Measurements from ENCODE around the gene LSMEM2. TPM values are rescaled to one million over a fixed set of nuclear protein-coding genes. Genes with fewer than 3 reads are reported as not detected.
A peak's percentile ranks its signal among the peaks of the same experiment; 100 is the strongest.

LSMEM2 gene
- total and polyA plus RNA-seq, 9 of the 15 experiments (the other 6 are each of a cell fraction or from before 2014, with no cell fraction given): not detected

DNA sequence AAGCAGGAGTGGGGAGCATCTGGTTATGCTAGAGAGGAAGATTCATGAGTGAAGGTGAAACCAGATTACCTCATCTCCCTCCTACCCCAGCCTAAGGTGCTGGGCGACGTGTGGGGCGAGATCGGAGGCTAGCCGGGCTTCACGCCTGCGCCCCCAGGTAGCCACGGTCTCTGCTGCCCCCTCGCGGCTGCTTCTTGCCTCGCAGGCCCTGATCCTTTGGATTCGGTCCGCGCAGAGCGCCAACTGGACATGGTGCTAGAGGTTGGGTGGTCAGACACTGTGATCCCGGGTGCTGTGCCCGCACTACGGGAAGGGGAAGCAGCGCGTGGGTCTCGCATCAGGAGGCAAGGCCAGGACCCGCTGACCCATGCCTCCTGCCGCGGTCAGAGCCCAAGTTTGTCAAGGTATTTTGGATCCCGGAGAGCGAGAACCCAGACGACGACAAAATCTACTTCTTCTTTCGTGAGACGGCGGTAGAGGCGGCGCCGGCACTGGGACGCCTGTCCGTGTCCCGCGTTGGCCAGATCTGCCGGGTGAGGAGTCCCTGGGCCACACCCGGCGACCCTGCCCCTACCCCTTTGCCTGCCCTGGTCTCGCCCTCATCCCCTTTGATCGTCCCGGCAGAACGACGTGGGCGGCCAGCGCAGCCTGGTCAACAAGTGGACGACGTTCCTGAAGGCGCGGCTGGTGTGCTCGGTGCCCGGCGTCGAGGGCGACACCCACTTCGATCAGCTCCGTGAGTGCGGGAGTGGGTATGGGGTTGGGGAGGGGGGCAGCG lies 5.8 kb upstream of the LSMEM2 start (continued):
- TF ChIP-seq, protein P1, sequence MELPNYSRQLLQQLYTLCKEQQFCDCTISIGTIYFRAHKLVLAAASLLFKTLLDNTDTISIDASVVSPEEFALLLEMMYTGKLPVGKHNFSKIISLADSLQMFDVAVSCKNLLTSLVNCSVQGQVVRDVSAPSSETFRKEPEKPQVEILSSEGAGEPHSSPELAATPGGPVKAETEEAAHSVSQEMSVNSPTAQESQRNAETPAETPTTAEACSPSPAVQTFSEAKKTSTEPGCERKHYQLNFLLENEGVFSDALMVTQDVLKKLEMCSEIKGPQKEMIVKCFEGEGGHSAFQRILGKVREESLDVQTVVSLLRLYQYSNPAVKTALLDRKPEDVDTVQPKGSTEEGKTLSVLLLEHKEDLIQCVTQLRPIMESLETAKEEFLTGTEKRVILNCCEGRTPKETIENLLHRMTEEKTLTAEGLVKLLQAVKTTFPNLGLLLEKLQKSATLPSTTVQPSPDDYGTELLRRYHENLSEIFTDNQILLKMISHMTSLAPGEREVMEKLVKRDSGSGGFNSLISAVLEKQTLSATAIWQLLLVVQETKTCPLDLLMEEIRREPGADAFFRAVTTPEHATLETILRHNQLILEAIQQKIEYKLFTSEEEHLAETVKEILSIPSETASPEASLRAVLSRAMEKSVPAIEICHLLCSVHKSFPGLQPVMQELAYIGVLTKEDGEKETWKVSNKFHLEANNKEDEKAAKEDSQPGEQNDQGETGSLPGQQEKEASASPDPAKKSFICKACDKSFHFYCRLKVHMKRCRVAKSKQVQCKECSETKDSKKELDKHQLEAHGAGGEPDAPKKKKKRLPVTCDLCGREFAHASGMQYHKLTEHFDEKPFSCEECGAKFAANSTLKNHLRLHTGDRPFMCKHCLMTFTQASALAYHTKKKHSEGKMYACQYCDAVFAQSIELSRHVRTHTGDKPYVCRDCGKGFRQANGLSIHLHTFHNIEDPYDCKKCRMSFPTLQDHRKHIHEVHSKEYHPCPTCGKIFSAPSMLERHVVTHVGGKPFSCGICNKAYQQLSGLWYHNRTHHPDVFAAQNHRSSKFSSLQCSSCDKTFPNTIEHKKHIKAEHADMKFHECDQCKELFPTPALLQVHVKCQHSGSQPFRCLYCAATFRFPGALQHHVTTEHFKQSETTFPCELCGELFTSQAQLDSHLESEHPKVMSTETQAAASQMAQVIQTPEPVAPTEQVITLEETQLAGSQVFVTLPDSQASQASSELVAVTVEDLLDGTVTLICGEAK (IDR thresholded peaks at IDR 0.05): peak; percentile 33; the same call in 1 of the 2 replicates
- TF ChIP-seq, protein P1 (CRISPR knock-in tag; IDR thresholded peaks at IDR 0.05): no peak
- TF ChIP-seq MIER1 (IDR thresholded peaks at IDR 0.05; ENCODE audit: low read depth) (no peak), ZNF212 (CRISPR knock-in tag; IDR thresholded peaks at IDR 0.05) (no peak), ZNF830 (CRISPR knock-in tag; IDR thresholded peaks at IDR 0.05) (no peak), ESRRA (IDR thresholded peaks at IDR 0.05; ENCODE audit: borderline replicate concordance, low read depth) (no peak; the same call in 1 of the 2 replicates), GABPA (tag; conservative IDR thresholded peaks at IDR 0.05; ENCODE audit: low read depth) (peak; percentile 58)
- TF ChIP-seq, protein P2, sequence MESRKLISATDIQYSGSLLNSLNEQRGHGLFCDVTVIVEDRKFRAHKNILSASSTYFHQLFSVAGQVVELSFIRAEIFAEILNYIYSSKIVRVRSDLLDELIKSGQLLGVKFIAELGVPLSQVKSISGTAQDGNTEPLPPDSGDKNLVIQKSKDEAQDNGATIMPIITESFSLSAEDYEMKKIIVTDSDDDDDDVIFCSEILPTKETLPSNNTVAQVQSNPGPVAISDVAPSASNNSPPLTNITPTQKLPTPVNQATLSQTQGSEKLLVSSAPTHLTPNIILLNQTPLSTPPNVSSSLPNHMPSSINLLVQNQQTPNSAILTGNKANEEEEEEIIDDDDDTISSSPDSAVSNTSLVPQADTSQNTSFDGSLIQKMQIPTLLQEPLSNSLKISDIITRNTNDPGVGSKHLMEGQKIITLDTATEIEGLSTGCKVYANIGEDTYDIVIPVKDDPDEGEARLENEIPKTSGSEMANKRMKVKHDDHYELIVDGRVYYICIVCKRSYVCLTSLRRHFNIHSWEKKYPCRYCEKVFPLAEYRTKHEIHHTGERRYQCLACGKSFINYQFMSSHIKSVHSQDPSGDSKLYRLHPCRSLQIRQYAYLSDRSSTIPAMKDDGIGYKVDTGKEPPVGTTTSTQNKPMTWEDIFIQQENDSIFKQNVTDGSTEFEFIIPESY (CRISPR knock-in tag; IDR thresholded peaks at IDR 0.05): 0 out of 2 replicates have a peak, but pooled peaks have one; percentile 36
- TF ChIP-seq, protein P3, sequence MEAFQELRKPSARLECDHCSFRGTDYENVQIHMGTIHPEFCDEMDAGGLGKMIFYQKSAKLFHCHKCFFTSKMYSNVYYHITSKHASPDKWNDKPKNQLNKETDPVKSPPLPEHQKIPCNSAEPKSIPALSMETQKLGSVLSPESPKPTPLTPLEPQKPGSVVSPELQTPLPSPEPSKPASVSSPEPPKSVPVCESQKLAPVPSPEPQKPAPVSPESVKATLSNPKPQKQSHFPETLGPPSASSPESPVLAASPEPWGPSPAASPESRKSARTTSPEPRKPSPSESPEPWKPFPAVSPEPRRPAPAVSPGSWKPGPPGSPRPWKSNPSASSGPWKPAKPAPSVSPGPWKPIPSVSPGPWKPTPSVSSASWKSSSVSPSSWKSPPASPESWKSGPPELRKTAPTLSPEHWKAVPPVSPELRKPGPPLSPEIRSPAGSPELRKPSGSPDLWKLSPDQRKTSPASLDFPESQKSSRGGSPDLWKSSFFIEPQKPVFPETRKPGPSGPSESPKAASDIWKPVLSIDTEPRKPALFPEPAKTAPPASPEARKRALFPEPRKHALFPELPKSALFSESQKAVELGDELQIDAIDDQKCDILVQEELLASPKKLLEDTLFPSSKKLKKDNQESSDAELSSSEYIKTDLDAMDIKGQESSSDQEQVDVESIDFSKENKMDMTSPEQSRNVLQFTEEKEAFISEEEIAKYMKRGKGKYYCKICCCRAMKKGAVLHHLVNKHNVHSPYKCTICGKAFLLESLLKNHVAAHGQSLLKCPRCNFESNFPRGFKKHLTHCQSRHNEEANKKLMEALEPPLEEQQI (IDR thresholded peaks at IDR 0.05): no peak
- TF ChIP-seq, protein P4, sequence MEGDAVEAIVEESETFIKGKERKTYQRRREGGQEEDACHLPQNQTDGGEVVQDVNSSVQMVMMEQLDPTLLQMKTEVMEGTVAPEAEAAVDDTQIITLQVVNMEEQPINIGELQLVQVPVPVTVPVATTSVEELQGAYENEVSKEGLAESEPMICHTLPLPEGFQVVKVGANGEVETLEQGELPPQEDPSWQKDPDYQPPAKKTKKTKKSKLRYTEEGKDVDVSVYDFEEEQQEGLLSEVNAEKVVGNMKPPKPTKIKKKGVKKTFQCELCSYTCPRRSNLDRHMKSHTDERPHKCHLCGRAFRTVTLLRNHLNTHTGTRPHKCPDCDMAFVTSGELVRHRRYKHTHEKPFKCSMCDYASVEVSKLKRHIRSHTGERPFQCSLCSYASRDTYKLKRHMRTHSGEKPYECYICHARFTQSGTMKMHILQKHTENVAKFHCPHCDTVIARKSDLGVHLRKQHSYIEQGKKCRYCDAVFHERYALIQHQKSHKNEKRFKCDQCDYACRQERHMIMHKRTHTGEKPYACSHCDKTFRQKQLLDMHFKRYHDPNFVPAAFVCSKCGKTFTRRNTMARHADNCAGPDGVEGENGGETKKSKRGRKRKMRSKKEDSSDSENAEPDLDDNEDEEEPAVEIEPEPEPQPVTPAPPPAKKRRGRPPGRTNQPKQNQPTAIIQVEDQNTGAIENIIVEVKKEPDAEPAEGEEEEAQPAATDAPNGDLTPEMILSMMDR (IDR thresholded peaks at IDR 0.05 in 2 of 3, conservative IDR thresholded peaks at IDR 0.05 in 1 of 3; ENCODE audit: insufficient read depth in 2 of 3, low read depth in 1 of 3, low read length in 3 of 3): peak; percentile 89 to 94 (median 94)
